Astrocyte (in vitro differentiated cells and primary cell): Measurements from ENCODE around the gene HPN.

Experiments
- CTCF ChIP-seq: IDR thresholded peaks from 2 replicates; pipeline ENCODE4 v1.5.1; 2011; ENCODE audit warnings: low read depth, mild to moderate bottlenecking, inconsistent platforms, low read length, moderate library complexity; ENCODE audit not compliant: insufficient read depth
- EZH2 ChIP-seq: IDR thresholded peaks from 2 replicates; pipeline ENCODE4 v1.6.1; 2012; ENCODE audit warnings: mild to moderate bottlenecking, low read length, inconsistent platforms; ENCODE audit not compliant: insufficient read depth

- TF ChIP-seq CTCF, result no peak
- TF ChIP-seq EZH2, result no peak
Measured at GRCh38 chr19:35058370-35058769, 16.8 kb downstream of the HPN start.
